GM12878 (cell line): ENCODE results near the gene SAP25. TPM values are rescaled to one million over a fixed set of nuclear protein-coding genes. Genes with fewer than 3 reads are reported as not detected.

Experiments used
- ATAC-seq: fragments of 200-7000 bp; cut with Tn5 transposase; 3 replicates; pipeline ENCODE4 v1.9.1; 2020; ENCODE audit warnings: mild to moderate bottlenecking, moderate library complexity
- BruUV-seq: library from RNA; stranded (reverse); fragments of 400-500 nt; replicated peaks from 2 replicates; lab custom pipeline; 2021; lab: Mats Ljungman, UMichigan
- CTCF ChIA-PET: fragments of 300-600 bp; sonication (Branson Sonifier 250); formaldehyde crosslinking; extraction: SDS; loops from one replicate; lab custom pipeline; 2021; ENCODE audit warnings: inconsistent platforms; lab: Yijun Ruan, JAX
- POLR2A ChIA-PET: fragments of 350-600 bp; formaldehyde crosslinking; extraction: SDS; loops from one replicate; lab custom pipeline; 2021; ENCODE audit warnings: inconsistent platforms; lab: Charles Lee
- RAD21 ChIA-PET: fragments of 300-600 bp; sonication (Branson Sonifier 250); formaldehyde crosslinking; loops from one replicate; lab custom pipeline; 2023; ENCODE audit warnings: antibody characterized with exemption; ENCODE audit not compliant: unreplicated experiment; lab: Charles Lee
- SMC1A ChIA-PET: fragments of 300-600 bp; sonication (Branson Sonifier 250); formaldehyde crosslinking; loops from one replicate; lab custom pipeline; 2023; ENCODE audit not compliant: unreplicated experiment, uncharacterized antibody; lab: Charles Lee
- DNase-seq: peaks from one replicate; pipeline ENCODE4 v3.0.0-alpha.2; 2011; ENCODE audit warnings: low read depth, low spot score
- FAIRE-seq: peaks from 3 replicates; lab custom pipeline; 2011; peaks lifted over from hg19 to GRCh38; lab: Jason Lieb, UNC
- H2AFZ ChIP-seq: 2 replicates; pipeline ENCODE4 v1.6.0; 2011; ENCODE audit warnings: low read depth, low read length, control low read depth; ENCODE audit not compliant: control insufficient read depth
- H3K27ac ChIP-seq: 2 replicates; pipeline ENCODE4 v1.5.1; 2011; ENCODE audit warnings: control low read depth; ENCODE audit not compliant: control insufficient read depth, insufficient read depth
- H3K27me3 ChIP-seq, 2 experiments: replicated peaks in 1 of 2; 2 replicates each; pipeline versions ENCODE4 v1.6.0 to v1.6.1; 2011; ENCODE audit warnings: low read length in 1 of 2; ENCODE audit not compliant: control insufficient read depth in 2 of 2, insufficient read depth in 2 of 2
- H3K36me3 ChIP-seq, 2 experiments: 2 replicates each; pipeline ENCODE4 v1.5.1; 2011; ENCODE audit warnings: low read length in 1 of 2; ENCODE audit not compliant: control insufficient read depth in 2 of 2, insufficient read depth in 2 of 2
- H3K4me1 ChIP-seq: 2 replicates; pipeline ENCODE4 v1.6.1; 2011; ENCODE audit warnings: mild to moderate bottlenecking, low read length, moderate library complexity, mixed read lengths; ENCODE audit not compliant: control insufficient read depth, insufficient read depth
- H3K4me2 ChIP-seq: 2 replicates; pipeline ENCODE4 v1.6.0; 2011; ENCODE audit warnings: control low read depth; ENCODE audit not compliant: control insufficient read depth, insufficient read depth
- H3K4me3 ChIP-seq: fragments of 200-600 bp; sonication (generic); 2 replicates; pipeline ENCODE4 v1.5.1; 2016
- H3K79me2 ChIP-seq: 2 replicates; pipeline ENCODE4 v1.6.0; 2011; ENCODE audit warnings: low read length; ENCODE audit not compliant: control insufficient read depth, insufficient read depth
- H3K9ac ChIP-seq: 2 replicates; pipeline ENCODE4 v1.8.0; 2011; ENCODE audit warnings: low read length, control low read depth, mixed read lengths; ENCODE audit not compliant: control insufficient read depth, insufficient read depth
- H3K9me3 ChIP-seq: replicated peaks from 3 replicates; pipeline ENCODE4 v1.5.1; 2011; ENCODE audit warnings: mild to moderate bottlenecking, low read length; ENCODE audit not compliant: control insufficient read depth, insufficient read depth
- H4K20me1 ChIP-seq: 2 replicates; pipeline ENCODE4 v1.6.0; 2011; ENCODE audit not compliant: control insufficient read depth, insufficient read depth
- CHD2 ChIP-seq: IDR thresholded peaks from 2 replicates; pipeline ENCODE4 v1.6.1; 2011; ENCODE audit warnings: low read depth, low read length, improper control_type of control experiment, borderline replicate concordance
- E2F4 ChIP-seq: IDR thresholded peaks from 2 replicates; pipeline ENCODE4 v1.6.1; 2012; ENCODE audit warnings: low read depth, low read length, improper control_type of control experiment
- ETV6 ChIP-seq, 2 experiments: fragments of 450-650 bp in 1 of 2; IDR thresholded peaks in 1 of 2; conservative IDR thresholded peaks in 1 of 2; 2 replicates each; pipeline ENCODE4 v1.6.1; 2014; ENCODE audit warnings: antibody characterized with exemption in 1 of 2, borderline replicate concordance in 1 of 2, low read depth in 1 of 2, mild to moderate bottlenecking in 1 of 2, moderate library complexity in 1 of 2
- FOXM1 ChIP-seq: IDR thresholded peaks from 2 replicates; pipeline ENCODE4 v1.6.1; 2012; ENCODE audit warnings: low read depth, mild to moderate bottlenecking, inconsistent platforms, low read length, moderate library complexity
- GATAD2B ChIP-seq: fragments of 450-650 bp; conservative IDR thresholded peaks from 2 replicates; pipeline ENCODE4 v1.6.1; 2017; ENCODE audit warnings: low read depth, mild to moderate bottlenecking, moderate library complexity
- LARP7 ChIP-seq: fragments of 450-650 bp; IDR thresholded peaks from 2 replicates; pipeline ENCODE4 v1.6.1; 2017; ENCODE audit warnings: mild to moderate bottlenecking
- NKRF ChIP-seq: fragments of 450-650 bp; conservative IDR thresholded peaks from 2 replicates; pipeline ENCODE4 v1.6.1; 2017; ENCODE audit warnings: mild to moderate bottlenecking, moderate library complexity
- POLR2A ChIP-seq: IDR thresholded peaks from 2 replicates; pipeline ENCODE4 v1.6.1; 2011; ENCODE audit warnings: low read depth, mild to moderate bottlenecking, low read length
- POLR2AphosphoS5 ChIP-seq: IDR thresholded peaks from 2 replicates; pipeline ENCODE4 v1.6.1; 2011; ENCODE audit warnings: mild to moderate bottlenecking, low read length, inconsistent platforms
- SIN3A ChIP-seq: IDR thresholded peaks from 2 replicates; pipeline ENCODE4 v1.6.1; 2012; ENCODE audit warnings: low read depth, low read length, improper control_type of control experiment
- SMAD5 ChIP-seq: IDR thresholded peaks from 2 replicates; pipeline ENCODE4 v1.6.1; 2016; ENCODE audit warnings: antibody characterized with exemption, low read depth
- SREBF2 ChIP-seq: IDR thresholded peaks from 2 replicates; pipeline ENCODE4 v1.6.1; 2012; ENCODE audit warnings: mild to moderate bottlenecking, low read length
- STAT1 ChIP-seq: fragments of 450-650 bp; conservative IDR thresholded peaks from 2 replicates; pipeline ENCODE4 v1.6.1; 2014; ENCODE audit warnings: antibody characterized with exemption, mild to moderate bottlenecking
- TAF1 ChIP-seq: IDR thresholded peaks from 2 replicates; pipeline ENCODE4 v1.6.1; 2011; ENCODE audit warnings: mild to moderate bottlenecking, low read depth, low read length, borderline replicate concordance
- TARDBP ChIP-seq: IDR thresholded peaks from 2 replicates; pipeline ENCODE4 v1.6.1; 2016; ENCODE audit warnings: borderline replicate concordance
- ZBTB4 ChIP-seq: fragments of 450-650 bp; formaldehyde crosslinking; IDR thresholded peaks from 2 replicates; pipeline ENCODE4 v1.4.0; 2022; ENCODE audit warnings: mild to moderate bottlenecking, moderate library complexity
- WGBS: methylation state at CpG from one replicate; pipeline ENCODE4 v1.1.6; 2016; ENCODE audit warnings: low lambda C conversion rate; ENCODE audit not compliant: insufficient replicate concordance, insufficient coverage; ENCODE audit errors: missing lambda C conversion rate; 5-methylcytosine and 5-hydroxymethylcytosine counted together
- in situ Hi-C: fragments of 300-500 bp; cut with MboI; formaldehyde crosslinking; loops from 9 replicates; pipeline ENCODE4 v1.14.3; 2018; ENCODE audit warnings: mixed read lengths
- intact Hi-C: fragments of 100-400 bp; cut with micrococcal nuclease; formaldehyde crosslinking; loops from one replicate; pipeline ENCODE4 v1.14.2; 2022; ENCODE audit not compliant: unreplicated experiment
- polyA plus RNA-seq, 11 experiments: library from polyadenylated mRNA; depleted of rRNA in 4 of 11; unstranded in 6 of 11; stranded (reverse) in 5 of 11; fragments of >200 nt; fragmentation: Nextera tagmentation in 4 of 11; fragmentation: Illumina TruSeq in 1 of 11; extraction: Ambion mirVana in 4 of 11; extraction: Trizol in 1 of 11; gene quantifications; 1 replicate in 1 of 11; 2 replicates in 10 of 11; pipeline versions ENCODE4 v1.2.1 to v1.2.3, GENCODE V29; 2011 to 2016; ENCODE audit warnings: inconsistent platforms in 2 of 11, missing spikeins in 2 of 11, low read depth in 1 of 11
- total RNA-seq, 4 experiments: library from RNA; depleted of rRNA in 3 of 4; stranded (reverse); fragments of >200 nt in 3 of 4; fragmentation: Illumina TruSeq in 1 of 4; extraction: Trizol in 1 of 4; gene quantifications; 2 replicates each; pipeline versions ENCODE4 v1.2.1 to v1.2.3, GENCODE V29; 2013 to 2021

The SAP25 gene
- total and polyA plus RNA-seq, 10 of the 15 experiments (the other 5 are each of a cell fraction or from before 2014, with no cell fraction given), result 0.14 to 8.6 (median 1.1) TPM

- Histone ChIP-seq H3K4me3 (peak within 1 kb of the TSS; percentile 85), H4K20me1 (no peaks in the 10 kb centered on the region), H3K27me3 (no peaks in the 10 kb centered on the region), H3K4me2 (peak within 1 kb of the TSS; percentile 90), H3K4me1 (peaks cover 21% of the 10 kb centered on the region), H2AFZ (peak within 1 kb of the TSS; percentile 86), H3K36me3 (no peaks in the 10 kb centered on the region; a peak in 1 of 4 replicates), H3K9me3 (no peaks in the 10 kb centered on the region), H3K79me2 (peaks cover 44% of the 10 kb centered on the region), H3K9ac (peak within 1 kb of the TSS; percentile 76), H3K27ac (peak within 1 kb of the TSS; percentile 67)
- in situ Hi-C loops, result no loop called here
- ChIA-PET RAD21 (interaction anchor here (0.7 to 2.3 kb wide), 9 partner anchors 11 to 438 kb away, joined by 3 to 7 read pairs (median 5); partner anchors contain the start of genes AP4M1, FBXO24, LRCH4 and MCM7), POLR2A (interaction anchor here (0.6 to 5.7 kb wide), 8 partner anchors 10 to 73 kb away, joined by 3 to 32 read pairs (median 4); partner anchors contain the start of genes FBXO24, LRCH4 and MOSPD3), CTCF (interaction anchor here (0.5 to 1.9 kb wide), 9 partner anchors 10 to 166 kb away, joined by 3 to 13 read pairs (median 4); partner anchors contain the start of gene POP7), SMC1A (interaction anchor here (0.8 to 2.9 kb wide), 7 partner anchors 8 to 47 kb away, joined by 3 to 15 read pairs (median 5); partner anchors contain the start of genes FBXO24 and LRCH4)
- DNase-seq (peak; percentile 98), FAIRE-seq (peak; percentile 99), ATAC-seq (peak; percentile 96)
- intact Hi-C loops, result no loop called here
- WGBS, result 1% methylated on average over 44 of the region's 60 CpGs
- no TSS peak for BruUV-seq
- TF ChIP-seq SMAD5 (peak; percentile 74; the same call in 1 of the 2 replicates), TARDBP (no peak), LARP7 (no peak), TAF1 (peak; percentile 60; the same call in 1 of the 2 replicates), POLR2AphosphoS5 (peak; percentile 59; the same call in 1 of the 2 replicates), SIN3A (peak; percentile 99), CHD2 (peak; percentile 93), ETV6 (conservative IDR thresholded peaks at IDR 0.05 in 1 of 2, IDR thresholded peaks at IDR 0.05 in 1 of 2; ENCODE audit: borderline replicate concordance in 1 of 2, low read depth in 1 of 2) (no peak), POLR2A (peak; percentile 90), ZBTB4 (CRISPR knock-in tag) (no peak), NKRF (peak; percentile 99), STAT1 (no peak), FOXM1 (no peak), E2F4 (peak; percentile 94), GATAD2B (peak; percentile 69), SREBF2 (no peak)
Observed at GRCh38 chr7:100538654-100539435, 34.9 kb downstream of the SAP25 start, which contains the start of gene AGFG2. Gene AGFG2 (plus strand): TSS chr7:100539203. CDS start chr7:100539347, 144 bp downstream.
